ENCODE data around the gene DHRS13.

DNA sequence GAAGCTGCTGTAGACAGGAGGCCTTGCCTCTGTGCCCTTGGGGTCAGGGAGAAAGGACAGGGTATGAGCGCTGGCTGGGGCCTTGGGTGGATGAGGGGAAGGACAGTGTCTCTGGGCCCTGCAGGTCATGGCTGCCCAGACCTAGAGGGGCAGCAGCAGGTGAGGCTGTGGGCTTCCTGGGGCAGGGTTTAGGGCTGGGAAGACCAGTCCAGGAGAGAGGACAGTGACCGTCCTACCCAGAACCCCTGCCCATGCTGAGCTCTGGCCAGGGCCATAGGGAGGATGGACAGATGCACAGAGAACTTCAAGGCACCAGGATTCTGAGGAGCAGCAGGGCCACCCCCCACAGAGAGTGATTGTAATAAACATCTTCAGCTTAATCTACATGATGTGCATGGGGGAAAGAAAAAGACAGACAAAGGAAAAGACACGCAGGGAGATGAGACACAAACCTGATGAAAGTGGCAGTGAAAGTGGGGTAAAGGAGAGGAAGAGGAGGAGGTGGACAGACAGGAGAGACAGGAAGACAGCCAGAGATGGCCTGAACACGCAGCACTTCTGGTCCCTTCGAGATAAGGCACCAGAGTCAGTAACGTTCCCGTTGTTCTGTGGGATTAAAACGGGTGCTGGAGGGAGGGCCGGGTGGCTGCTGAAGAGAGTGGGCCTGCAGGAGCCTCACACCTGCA is 22.9 kb downstream of the DHRS13 start:
- no peak for TF ChIP-seq TAF1 (IDR thresholded peaks at IDR 0.05; ENCODE audit: borderline replicate concordance, insufficient read depth, low read length)
- no peak for TF ChIP-seq POLR2AphosphoS5 (IDR thresholded peaks at IDR 0.05; ENCODE audit: low read depth, low read length)
- TF ChIP-seq SIN3A (IDR thresholded peaks at IDR 0.05; ENCODE audit: borderline replicate concordance, insufficient read depth, low read length): no peak
- TF ChIP-seq, protein P1, sequence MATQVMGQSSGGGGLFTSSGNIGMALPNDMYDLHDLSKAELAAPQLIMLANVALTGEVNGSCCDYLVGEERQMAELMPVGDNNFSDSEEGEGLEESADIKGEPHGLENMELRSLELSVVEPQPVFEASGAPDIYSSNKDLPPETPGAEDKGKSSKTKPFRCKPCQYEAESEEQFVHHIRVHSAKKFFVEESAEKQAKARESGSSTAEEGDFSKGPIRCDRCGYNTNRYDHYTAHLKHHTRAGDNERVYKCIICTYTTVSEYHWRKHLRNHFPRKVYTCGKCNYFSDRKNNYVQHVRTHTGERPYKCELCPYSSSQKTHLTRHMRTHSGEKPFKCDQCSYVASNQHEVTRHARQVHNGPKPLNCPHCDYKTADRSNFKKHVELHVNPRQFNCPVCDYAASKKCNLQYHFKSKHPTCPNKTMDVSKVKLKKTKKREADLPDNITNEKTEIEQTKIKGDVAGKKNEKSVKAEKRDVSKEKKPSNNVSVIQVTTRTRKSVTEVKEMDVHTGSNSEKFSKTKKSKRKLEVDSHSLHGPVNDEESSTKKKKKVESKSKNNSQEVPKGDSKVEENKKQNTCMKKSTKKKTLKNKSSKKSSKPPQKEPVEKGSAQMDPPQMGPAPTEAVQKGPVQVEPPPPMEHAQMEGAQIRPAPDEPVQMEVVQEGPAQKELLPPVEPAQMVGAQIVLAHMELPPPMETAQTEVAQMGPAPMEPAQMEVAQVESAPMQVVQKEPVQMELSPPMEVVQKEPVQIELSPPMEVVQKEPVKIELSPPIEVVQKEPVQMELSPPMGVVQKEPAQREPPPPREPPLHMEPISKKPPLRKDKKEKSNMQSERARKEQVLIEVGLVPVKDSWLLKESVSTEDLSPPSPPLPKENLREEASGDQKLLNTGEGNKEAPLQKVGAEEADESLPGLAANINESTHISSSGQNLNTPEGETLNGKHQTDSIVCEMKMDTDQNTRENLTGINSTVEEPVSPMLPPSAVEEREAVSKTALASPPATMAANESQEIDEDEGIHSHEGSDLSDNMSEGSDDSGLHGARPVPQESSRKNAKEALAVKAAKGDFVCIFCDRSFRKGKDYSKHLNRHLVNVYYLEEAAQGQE (IDR thresholded peaks at IDR 0.05; ENCODE audit: insufficient read depth in 1 of 2, low read depth in 2 of 2, low read length in 2 of 2): no peak
- TF ChIP-seq FOXP2 (optimal IDR thresholded peaks at IDR 0.05; ENCODE audit: borderline replicate concordance, extremely low read depth, extremely low read length, insufficient read depth): no peak
